ENCODE measurements around the gene SSPN. TPM values are rescaled to one million over a fixed set of nuclear protein-coding genes. Genes with fewer than 3 reads are reported as not detected.

Gene SSPN
- total RNA-seq, 2 donors from 2014 or later, result 3.3 to 6.7 TPM

DNA sequence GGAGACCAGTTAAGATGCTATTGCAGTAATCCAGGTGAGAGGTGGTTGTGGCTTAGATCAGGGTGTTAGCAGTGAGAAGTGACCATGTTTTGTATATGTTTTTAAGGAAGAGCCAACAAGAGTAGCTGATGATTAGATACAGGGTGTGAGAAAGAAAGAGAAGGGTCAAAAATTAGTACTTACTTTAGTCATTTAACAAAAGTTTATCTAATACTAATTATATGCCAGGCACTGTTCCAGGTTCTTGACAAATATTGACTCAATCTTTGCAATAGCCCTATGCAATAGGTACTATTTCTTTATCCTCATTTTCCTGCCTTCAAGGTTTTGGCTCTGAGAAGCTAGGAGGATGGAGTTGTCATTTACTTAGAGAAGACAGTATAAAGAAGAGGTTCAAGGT lies 70.2 kb downstream of the SSPN start:
- no peak overlapping the region for H3K27ac ChIP-seq
- ATAC-seq (no peak), DNase-seq (no peak)
- H3K4me3 ChIP-seq, result no peak overlapping the region
- no peak for TF ChIP-seq POLR2A (IDR thresholded peaks at IDR 0.05)
- TF ChIP-seq CTCF (IDR thresholded peaks at IDR 0.05), result no peak
- no peaks in the 10 kb centered on the region for H3K36me3 ChIP-seq (replicated peaks in 1 of 2; ENCODE audit: insufficient read depth in 1 of 2, low read depth in 2 of 2)
- no peaks in the 10 kb centered on the region for H3K27me3 ChIP-seq
- H3K9me3 ChIP-seq, result no peaks in the 10 kb centered on the region
- intact Hi-C loops (cut with DNase I), result no loop called here
- H3K4me1 ChIP-seq, result peaks cover 7% of the 10 kb centered on the region

DNA sequence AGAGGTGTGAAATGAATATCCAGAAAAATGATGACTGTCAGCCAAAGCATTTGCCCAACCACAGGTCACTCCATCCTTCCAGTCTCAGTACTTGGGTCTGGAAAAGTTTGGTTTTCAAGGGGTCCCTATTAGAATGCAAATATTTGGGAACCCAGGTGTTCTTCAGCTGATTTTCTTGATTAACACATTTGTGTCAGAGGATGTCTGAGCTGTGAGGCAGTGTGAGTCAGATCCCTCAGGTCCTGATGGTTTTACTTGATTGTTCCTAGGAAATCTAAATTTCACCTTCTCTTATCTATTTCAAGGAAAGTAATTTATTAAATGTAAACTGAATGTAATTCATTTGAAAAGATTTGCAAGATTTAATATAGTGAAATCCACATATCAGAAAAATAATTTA lies 71.5 kb downstream of the SSPN start:
- Histone ChIP-seq H3K27me3 (no peaks in the 10 kb centered on the region), H3K4me3 (no peak overlapping the region), H3K27ac (no peak overlapping the region), H3K4me1 (peaks cover 13% of the 10 kb centered on the region), H3K9me3 (no peaks in the 10 kb centered on the region), H3K36me3 (replicated peaks in 1 of 2; ENCODE audit: insufficient read depth in 1 of 2, low read depth in 2 of 2) (no peaks in the 10 kb centered on the region)
- no peak for TF ChIP-seq CTCF (IDR thresholded peaks at IDR 0.05)
- no peak for TF ChIP-seq POLR2A (IDR thresholded peaks at IDR 0.05)
- intact Hi-C loops (cut with DNase I), result no loop called here
- ATAC-seq (no peak), DNase-seq (no peak)

GRCh38 chr12:26268841-26269561 lies 73.6 kb downstream of the SSPN start:
- ATAC-seq (peak; percentile 66), DNase-seq (peak; percentile 38 to 67 (median 53))
- WGBS, 2 donors, result 33% methylated on average over 2 of the region's 2 CpGs
- no peaks in the 10 kb centered on the region for H3K9me3 ChIP-seq
- intact Hi-C loops (cut with DNase I), result no loop called here
- peak overlapping the region in 2 of 4 donors; percentile 51 to 53 for H3K27ac ChIP-seq
- peaks cover 22% of the 10 kb centered on the region for H3K4me1 ChIP-seq
- no peak overlapping the region for H3K4me3 ChIP-seq
- TF ChIP-seq CTCF (IDR thresholded peaks at IDR 0.05), result no peak
- peak in 1 of 3 donors; percentile 24 for TF ChIP-seq POLR2A (IDR thresholded peaks at IDR 0.05)
- no peaks in the 10 kb centered on the region for H3K27me3 ChIP-seq
- no peaks in the 10 kb centered on the region for H3K36me3 ChIP-seq (replicated peaks in 1 of 2; ENCODE audit: insufficient read depth in 1 of 2, low read depth in 2 of 2)

- Histone ChIP-seq H3K4me3 (no peak overlapping the region), H3K36me3 (replicated peaks in 1 of 2; ENCODE audit: insufficient read depth in 1 of 2, low read depth in 2 of 2) (no peaks in the 10 kb centered on the region), H3K27ac (no peak overlapping the region), H3K27me3 (no peaks in the 10 kb centered on the region), H3K4me1 (peaks cover 29% of the 10 kb centered on the region), H3K9me3 (no peaks in the 10 kb centered on the region)
- ATAC-seq (no peak), DNase-seq (no peak)
- no peak for TF ChIP-seq POLR2A (IDR thresholded peaks at IDR 0.05)
- TF ChIP-seq CTCF (IDR thresholded peaks at IDR 0.05), result no peak
- intact Hi-C loops (cut with DNase I), result no loop called here
- WGBS, 2 donors, result 79 to 90% methylated on average over 8 of the region's 8 CpGs
Observed at GRCh38 chr12:26269562-26270284, 74.3 kb downstream of the SSPN start.
